Measurements from ENCODE around the gene ACSS1.
A peak's percentile ranks its signal among the peaks of the same experiment; 100 is the strongest.

Gene ACSS1

GRCh38 chr20:25058847-25059810 lies 1.2 kb upstream of the ACSS1 start:
- no peak for DNase-seq

DNA sequence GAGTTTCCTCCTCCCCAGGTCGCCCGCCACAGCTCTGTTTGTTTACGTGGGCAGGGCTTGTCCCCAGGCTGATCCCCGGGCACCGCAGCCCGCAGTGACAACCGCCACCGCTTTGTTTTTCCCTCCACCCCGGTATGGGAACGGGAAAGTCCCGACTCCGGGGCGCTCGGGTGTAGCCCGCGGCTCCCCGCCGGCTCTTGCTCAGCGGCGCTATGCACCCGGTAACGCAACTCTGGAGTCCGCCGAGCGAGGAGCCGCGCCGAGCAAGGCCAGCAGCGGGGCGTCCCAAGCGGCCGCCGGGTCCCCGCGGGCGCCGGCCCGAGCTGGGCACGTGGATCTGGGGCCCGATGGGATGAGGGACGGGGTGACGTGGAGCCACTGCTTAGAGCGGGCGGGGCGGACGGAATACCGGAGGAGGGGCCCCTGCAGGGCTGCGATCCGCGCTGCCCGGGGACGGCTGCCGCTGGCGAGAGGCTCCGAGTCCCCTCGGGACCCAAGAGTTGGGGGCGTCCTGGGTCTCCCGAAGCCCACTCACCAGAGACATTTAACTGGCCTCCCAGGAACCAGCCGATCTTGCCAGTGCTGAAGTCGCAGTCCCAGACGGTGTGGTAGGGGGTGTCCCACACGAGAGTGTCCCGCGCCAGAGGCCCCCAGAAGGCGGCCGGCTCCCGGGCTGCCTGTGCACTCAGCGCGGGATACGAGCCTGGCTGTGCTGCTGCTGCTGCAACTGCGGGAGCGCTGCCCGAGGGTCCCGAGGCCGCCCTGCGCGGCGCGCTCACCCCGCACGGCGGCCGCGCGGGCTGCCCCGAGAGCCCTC lies 497 bp downstream of the ACSS1 start:
- DNase-seq: peak; percentile 23 to 47 (median 34)

DNA sequence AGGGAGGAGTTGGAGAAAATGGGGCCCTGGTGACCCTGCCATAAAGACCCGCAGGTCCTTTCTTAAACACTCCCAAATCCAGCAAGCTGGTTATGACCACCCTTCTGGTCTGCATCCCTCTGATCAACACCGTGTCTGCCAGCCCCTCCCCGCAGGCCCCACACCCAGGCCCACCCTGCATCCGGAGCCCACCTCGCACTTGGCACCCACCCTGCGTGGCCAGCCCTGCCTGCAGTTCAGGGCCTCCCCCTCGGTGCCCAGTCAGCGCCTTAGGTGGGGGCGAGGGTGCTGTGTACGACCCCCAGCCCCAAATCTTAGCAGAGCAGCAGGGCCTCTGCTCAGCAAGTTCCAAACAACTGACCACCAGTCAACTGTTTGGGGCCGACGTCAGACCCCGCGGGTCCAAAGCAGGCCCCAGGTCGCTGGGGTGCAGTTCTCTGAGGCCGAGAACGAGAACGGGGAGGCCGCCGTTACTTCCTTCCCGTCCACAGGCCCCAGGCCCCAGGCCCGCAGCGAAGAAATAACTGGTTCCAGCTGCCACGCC lies 1.2 kb downstream of the ACSS1 start:
- no peak for DNase-seq

DNA sequence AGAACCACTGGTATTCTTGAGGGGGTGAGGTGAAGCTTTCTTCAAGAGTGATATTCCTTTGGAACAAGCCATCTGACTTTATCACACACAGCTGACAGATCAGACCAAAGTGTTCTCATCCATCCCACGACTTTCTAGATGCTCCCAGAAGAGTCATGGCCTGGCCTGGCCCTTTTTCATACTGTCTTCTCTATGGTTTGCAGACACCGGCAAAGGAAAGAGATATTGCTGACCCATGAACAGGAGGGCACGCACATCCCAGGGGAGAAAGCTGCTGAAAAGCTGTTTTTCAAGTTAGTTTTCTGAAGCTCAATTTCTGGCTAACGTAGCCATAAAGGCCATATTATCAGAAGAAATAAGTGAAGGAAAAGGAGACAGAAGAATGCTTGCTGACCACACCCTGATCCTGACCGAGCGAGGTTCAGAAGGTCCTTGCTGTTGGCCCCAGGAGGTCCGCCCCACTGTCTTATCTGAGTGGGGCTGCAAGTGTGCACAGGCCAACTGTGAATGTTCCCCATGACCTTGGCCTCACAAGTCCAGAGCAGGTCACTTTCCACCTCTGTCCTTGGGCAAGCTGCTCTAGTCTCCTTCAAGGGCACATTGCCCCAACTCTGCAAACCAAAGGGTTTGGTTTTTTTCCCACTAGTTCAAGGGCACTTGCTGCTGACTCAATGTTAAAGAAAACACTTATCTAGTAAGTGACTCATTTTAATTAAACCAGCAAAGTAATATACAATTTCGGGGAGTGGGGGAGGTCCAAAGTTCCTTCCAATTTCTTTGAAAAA lies 2.0 kb downstream of the ACSS1 start:
- no peak for DNase-seq

GRCh38 chr20:25054995-25055629 lies 2.8 kb downstream of the ACSS1 start:
- no peak for DNase-seq

- no peak for DNase-seq
These were observed 3.7 kb downstream of the ACSS1 start for GRCh38 chr20:25054096-25054820.

DNA sequence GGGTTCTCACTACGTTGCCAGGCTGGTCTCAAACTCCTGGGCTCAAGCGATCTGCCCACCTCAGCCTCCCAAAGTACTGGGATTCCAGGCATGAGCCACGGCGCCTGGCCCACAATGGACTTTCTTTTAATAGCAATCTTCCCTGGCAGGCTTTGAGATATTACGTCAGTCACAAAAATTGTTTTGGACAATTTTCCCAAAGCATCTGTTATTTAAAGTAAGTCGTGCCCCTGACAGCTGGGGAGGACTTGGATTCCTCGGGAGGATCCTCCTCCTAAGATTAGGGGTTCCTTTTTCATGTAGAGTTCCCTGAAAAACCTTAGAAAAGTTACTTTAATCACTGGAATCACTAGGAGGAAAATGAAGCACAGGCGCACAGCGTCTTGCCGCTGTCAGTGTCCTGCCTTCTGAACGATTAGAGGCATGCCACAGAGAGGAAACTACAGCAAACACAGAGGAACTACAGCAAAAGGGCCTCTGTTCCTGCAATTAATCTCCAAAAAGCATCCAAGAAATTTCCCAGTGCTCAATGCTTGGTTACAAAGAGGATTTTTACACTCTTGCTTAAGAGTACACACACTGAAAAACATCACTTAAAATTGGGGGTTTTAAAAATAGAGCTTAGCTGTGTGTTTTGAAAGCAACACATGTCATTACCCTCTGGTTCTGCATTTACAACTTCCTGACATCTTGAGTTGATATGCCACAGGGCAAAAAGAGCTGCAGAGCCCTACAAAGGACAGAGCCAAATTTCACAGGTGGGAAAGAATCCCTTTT lies 4.5 kb downstream of the ACSS1 start:
- DNase-seq: no peak

GRCh38 chr20:25052255-25053194 lies 5.4 kb downstream of the ACSS1 start:
- DNase-seq: no peak

DNA sequence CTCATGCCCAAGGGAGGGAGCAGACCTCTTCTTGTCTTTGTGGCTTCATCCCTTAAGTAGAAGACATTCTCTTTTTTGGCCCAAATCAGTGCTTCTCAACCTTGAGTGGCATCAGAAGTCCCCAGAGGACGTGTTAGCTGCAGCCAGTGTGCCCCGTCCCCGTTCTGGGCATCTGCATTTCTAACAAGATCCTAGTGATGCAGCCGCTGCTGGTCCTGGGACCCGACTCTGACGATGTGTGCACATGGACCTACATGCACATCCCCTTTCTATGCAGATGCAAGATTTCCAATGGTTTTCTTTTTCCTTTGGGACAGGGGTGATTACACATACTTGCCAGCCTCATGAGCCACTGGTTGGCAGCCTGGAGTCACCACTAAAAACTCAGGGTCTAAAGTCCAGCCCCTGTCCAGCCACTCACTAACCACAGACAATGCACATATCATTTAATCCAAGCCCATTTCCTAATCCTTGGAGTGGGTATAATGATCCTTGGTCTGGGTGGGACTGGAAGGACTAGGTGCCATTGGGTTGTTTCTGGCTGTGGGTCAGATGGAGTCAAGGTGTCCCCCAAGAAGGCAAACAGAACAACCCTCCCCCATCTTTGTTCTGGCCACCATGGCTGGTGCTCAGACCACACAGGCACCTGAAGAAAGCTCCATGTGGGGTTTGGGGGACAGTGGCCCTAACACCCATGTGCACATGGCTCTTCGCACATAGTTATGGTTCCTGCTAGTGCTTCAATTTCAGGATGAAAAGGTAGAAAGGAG lies 6.4 kb downstream of the ACSS1 start:
- no peak for DNase-seq

GRCh38 chr20:25050501-25051350 lies 7.2 kb downstream of the ACSS1 start:
- DNase-seq: no peak

DNA sequence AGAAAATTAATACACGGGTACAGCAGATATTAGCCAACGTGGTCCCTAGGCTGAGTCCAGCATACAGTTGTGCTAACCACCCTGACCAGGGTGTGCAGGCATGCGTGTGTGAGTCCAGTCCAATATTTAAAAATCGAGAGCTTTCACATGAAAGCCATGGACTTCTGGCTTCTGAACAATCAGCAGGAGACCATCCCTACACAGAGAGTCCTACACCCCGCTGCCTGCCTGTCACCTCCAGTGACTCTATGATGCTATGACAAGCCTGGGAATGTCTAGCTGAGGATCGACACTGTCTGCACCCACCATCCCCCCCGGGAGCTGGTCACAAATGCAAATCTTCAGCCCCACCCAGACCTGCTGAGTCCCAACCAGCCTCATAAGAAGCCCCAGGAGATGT lies 7.9 kb downstream of the ACSS1 start:
- no peak for DNase-seq

DNA sequence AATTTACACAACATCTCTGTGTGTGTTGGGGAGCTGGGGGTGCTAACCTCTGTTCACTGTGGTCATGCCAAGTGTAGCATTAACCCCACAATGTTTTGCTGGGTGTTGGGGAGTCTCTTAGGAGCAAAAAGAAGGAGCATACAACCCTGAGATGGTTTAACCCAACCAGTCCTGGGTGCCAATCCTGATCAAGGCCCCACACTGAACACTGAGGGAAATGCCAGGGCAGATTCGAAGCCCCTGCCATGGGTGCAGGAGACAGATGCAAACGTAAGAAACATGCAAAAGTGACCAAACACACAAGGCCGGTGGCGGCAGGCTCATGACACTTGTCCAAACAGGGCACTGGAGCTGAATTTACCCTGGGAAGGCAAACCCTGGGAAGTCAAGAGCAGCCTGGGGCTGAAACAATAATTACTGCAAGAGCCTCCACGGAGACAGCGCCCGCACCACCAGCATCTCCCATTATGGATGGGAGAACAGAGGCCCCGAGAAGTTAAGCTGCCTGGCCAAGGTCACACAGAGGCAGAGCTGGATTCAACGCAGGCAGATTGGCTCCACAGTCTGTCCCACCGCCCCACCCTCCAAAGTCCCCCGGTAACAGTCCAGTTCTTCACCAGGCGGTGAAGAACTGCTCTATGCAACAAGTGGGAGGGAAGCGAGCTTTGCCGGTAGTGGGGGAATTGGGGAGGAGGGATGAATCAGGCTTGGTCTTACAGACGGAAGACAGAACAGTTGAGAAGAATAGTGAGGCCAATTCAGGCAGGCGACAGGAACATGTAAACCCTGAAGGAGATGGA lies 8.5 kb downstream of the ACSS1 start:
- no peak for DNase-seq

- no peak for DNase-seq
These were observed 9.4 kb downstream of the ACSS1 start for GRCh38 chr20:25048519-25048952.

DNA sequence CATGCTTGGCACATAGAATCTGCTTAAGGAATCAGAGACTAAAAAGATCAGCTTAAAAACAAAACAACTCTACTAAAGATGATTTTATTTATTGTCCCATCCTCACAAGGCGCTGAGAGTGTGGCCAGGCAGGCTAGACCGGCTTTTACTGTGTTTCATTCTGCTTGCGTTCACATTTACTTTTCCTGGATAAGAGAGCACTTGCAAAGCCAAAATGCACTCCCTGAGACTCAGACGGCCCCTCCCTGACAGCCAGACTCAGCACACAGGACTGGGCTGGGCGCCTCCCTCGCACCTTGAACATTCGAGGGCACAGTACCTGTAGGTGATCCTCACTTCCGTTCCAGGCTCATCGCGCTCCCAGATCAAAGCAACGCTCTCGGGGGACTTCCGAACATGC lies 10.2 kb downstream of the ACSS1 start:
- DNase-seq: no peak

GRCh38 chr20:25046736-25047666 lies 10.9 kb downstream of the ACSS1 start:
- no peak for DNase-seq

All from activated CD4-positive, CD25-positive, alpha-beta regulatory T cell (primary cell).